ENCODE measurements around the gene SEPSECS. TPM values are rescaled to one million over a fixed set of nuclear protein-coding genes. Genes with fewer than 3 reads are reported as not detected.

The SEPSECS gene
- polyA plus RNA-seq, 1 donor from 2014 or later, result 6.5 TPM

DNA sequence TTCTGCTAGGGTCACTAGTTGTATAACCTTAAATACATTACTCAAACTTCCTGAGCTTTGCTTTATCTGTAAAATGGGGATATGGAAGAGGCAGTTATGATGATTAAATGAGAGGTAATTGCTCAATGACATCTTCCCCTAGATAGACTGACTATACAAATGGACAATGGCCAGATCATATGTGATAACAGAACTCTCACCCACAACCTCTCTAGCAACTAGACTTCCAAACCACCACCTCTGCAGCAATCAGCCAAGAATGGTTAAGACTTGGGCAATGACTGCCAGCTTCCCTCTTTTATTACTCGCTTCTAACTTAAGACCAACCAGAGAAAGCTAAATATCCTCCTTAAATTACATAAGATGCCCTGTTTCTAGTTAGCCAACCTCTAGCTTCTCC is 2.9 kb upstream of the SEPSECS start:
- Histone ChIP-seq H3K9me2 (ENCODE audit: insufficient read depth, low read length) (no peaks in the 10 kb centered on the region), H3K36me3 (ENCODE audit: insufficient read depth, low read length) (no peaks in the 10 kb centered on the region), H4K20me1 (ENCODE audit: insufficient read depth) (no peaks in the 10 kb centered on the region), H3K27me3 (ENCODE audit: insufficient read depth, low read depth, low read length) (no peaks in the 10 kb centered on the region), H2AFZ (ENCODE audit: low read depth, low read length) (no peak overlapping the region), H3F3A (ENCODE audit: insufficient read depth, low read length, poor library complexity, severe bottlenecking) (no peaks in the 10 kb centered on the region), H3K79me2 (replicated peaks; ENCODE audit: insufficient read depth, low read length) (no peaks in the 10 kb centered on the region), H3K9me3 (ENCODE audit: low read length) (no peaks in the 10 kb centered on the region), H3K4me2 (ENCODE audit: low read length) (no peak overlapping the region), H3K27ac (ENCODE audit: low read length) (no peak overlapping the region), H3K4me3 (ENCODE audit: low read length) (no peak overlapping the region), H3K9ac (ENCODE audit: low read length) (no peak overlapping the region)
- TF ChIP-seq POLR2AphosphoS5 (IDR thresholded peaks at IDR 0.05) (no peak), TAF1 (IDR thresholded peaks at IDR 0.05; ENCODE audit: low read depth) (no peak), EP300 (conservative IDR thresholded peaks at IDR 0.05; ENCODE audit: poor library complexity, severe bottlenecking) (no peak), MXI1 (conservative IDR thresholded peaks at IDR 0.05; ENCODE audit: poor library complexity, severe bottlenecking) (no peak), EZH2 (IDR thresholded peaks at IDR 0.05; ENCODE audit: borderline replicate concordance, insufficient read depth, low read length, poor library complexity, severe bottlenecking) (no peak), RAD21 (conservative IDR thresholded peaks at IDR 0.05) (no peak), SMC3 (conservative IDR thresholded peaks at IDR 0.05; ENCODE audit: poor library complexity) (no peak)
- TF ChIP-seq, protein P1, sequence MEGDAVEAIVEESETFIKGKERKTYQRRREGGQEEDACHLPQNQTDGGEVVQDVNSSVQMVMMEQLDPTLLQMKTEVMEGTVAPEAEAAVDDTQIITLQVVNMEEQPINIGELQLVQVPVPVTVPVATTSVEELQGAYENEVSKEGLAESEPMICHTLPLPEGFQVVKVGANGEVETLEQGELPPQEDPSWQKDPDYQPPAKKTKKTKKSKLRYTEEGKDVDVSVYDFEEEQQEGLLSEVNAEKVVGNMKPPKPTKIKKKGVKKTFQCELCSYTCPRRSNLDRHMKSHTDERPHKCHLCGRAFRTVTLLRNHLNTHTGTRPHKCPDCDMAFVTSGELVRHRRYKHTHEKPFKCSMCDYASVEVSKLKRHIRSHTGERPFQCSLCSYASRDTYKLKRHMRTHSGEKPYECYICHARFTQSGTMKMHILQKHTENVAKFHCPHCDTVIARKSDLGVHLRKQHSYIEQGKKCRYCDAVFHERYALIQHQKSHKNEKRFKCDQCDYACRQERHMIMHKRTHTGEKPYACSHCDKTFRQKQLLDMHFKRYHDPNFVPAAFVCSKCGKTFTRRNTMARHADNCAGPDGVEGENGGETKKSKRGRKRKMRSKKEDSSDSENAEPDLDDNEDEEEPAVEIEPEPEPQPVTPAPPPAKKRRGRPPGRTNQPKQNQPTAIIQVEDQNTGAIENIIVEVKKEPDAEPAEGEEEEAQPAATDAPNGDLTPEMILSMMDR (IDR thresholded peaks at IDR 0.05; ENCODE audit: poor library complexity, severe bottlenecking), result no peak

DNA sequence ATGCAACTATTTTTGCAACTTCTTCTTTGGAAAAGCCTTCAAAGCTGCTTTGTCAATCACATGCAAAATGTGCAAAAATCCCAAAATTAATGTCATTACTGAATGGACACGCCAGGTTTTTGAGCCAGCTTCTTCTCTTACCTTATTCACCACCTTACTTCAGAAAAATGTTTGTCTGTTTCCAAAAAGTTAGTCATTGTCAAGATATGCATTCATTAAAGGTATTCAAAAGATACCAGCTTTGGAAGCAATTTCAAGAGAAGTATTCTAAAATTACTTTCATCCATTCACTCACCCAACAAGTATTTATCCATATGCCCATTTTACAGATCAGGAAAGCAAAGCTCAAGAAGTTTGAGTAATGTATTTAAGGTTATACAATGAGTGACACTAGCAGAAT is 2.3 kb upstream of the SEPSECS start:
- H3K27me3 ChIP-seq (ENCODE audit: insufficient read depth, low read depth, low read length), result no peaks in the 10 kb centered on the region
- no peaks in the 10 kb centered on the region for H3F3A ChIP-seq (ENCODE audit: insufficient read depth, low read length, poor library complexity, severe bottlenecking)
- no peaks in the 10 kb centered on the region for H3K36me3 ChIP-seq (ENCODE audit: insufficient read depth, low read length)
- H3K4me2 ChIP-seq (ENCODE audit: low read length), result no peak overlapping the region
- H3K9ac ChIP-seq (ENCODE audit: low read length), result no peak overlapping the region
- no peaks in the 10 kb centered on the region for H4K20me1 ChIP-seq (ENCODE audit: insufficient read depth)
- no peaks in the 10 kb centered on the region for H3K9me2 ChIP-seq (ENCODE audit: insufficient read depth, low read length)
- H3K27ac ChIP-seq (ENCODE audit: low read length), result no peak overlapping the region
- no peak overlapping the region for H2AFZ ChIP-seq (ENCODE audit: low read depth, low read length)
- H3K79me2 ChIP-seq (replicated peaks; ENCODE audit: insufficient read depth, low read length), result no peaks in the 10 kb centered on the region
- H3K9me3 ChIP-seq (ENCODE audit: low read length), result no peaks in the 10 kb centered on the region
- H3K4me3 ChIP-seq (ENCODE audit: low read length), result no peak overlapping the region
- TF ChIP-seq POLR2AphosphoS5 (IDR thresholded peaks at IDR 0.05) (no peak), TAF1 (IDR thresholded peaks at IDR 0.05; ENCODE audit: low read depth) (no peak), EP300 (conservative IDR thresholded peaks at IDR 0.05; ENCODE audit: poor library complexity, severe bottlenecking) (no peak), RAD21 (conservative IDR thresholded peaks at IDR 0.05) (no peak), EZH2 (IDR thresholded peaks at IDR 0.05; ENCODE audit: borderline replicate concordance, insufficient read depth, low read length, poor library complexity, severe bottlenecking) (no peak), SMC3 (conservative IDR thresholded peaks at IDR 0.05; ENCODE audit: poor library complexity) (no peak), MXI1 (conservative IDR thresholded peaks at IDR 0.05; ENCODE audit: poor library complexity, severe bottlenecking) (no peak)
- TF ChIP-seq, protein P2, sequence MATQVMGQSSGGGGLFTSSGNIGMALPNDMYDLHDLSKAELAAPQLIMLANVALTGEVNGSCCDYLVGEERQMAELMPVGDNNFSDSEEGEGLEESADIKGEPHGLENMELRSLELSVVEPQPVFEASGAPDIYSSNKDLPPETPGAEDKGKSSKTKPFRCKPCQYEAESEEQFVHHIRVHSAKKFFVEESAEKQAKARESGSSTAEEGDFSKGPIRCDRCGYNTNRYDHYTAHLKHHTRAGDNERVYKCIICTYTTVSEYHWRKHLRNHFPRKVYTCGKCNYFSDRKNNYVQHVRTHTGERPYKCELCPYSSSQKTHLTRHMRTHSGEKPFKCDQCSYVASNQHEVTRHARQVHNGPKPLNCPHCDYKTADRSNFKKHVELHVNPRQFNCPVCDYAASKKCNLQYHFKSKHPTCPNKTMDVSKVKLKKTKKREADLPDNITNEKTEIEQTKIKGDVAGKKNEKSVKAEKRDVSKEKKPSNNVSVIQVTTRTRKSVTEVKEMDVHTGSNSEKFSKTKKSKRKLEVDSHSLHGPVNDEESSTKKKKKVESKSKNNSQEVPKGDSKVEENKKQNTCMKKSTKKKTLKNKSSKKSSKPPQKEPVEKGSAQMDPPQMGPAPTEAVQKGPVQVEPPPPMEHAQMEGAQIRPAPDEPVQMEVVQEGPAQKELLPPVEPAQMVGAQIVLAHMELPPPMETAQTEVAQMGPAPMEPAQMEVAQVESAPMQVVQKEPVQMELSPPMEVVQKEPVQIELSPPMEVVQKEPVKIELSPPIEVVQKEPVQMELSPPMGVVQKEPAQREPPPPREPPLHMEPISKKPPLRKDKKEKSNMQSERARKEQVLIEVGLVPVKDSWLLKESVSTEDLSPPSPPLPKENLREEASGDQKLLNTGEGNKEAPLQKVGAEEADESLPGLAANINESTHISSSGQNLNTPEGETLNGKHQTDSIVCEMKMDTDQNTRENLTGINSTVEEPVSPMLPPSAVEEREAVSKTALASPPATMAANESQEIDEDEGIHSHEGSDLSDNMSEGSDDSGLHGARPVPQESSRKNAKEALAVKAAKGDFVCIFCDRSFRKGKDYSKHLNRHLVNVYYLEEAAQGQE (IDR thresholded peaks at IDR 0.05; ENCODE audit: borderline replicate concordance), result no peak
- TF ChIP-seq, protein P1 (IDR thresholded peaks at IDR 0.05; ENCODE audit: poor library complexity, severe bottlenecking), result no peak
